ENCODE results near the gene LTB4R. TPM values are rescaled to one million over a fixed set of nuclear protein-coding genes. Genes with fewer than 3 reads are reported as not detected.

LTB4R gene
- total RNA-seq, 2 donors from 2014 or later: 6.4 to 6.6 TPM

DNA sequence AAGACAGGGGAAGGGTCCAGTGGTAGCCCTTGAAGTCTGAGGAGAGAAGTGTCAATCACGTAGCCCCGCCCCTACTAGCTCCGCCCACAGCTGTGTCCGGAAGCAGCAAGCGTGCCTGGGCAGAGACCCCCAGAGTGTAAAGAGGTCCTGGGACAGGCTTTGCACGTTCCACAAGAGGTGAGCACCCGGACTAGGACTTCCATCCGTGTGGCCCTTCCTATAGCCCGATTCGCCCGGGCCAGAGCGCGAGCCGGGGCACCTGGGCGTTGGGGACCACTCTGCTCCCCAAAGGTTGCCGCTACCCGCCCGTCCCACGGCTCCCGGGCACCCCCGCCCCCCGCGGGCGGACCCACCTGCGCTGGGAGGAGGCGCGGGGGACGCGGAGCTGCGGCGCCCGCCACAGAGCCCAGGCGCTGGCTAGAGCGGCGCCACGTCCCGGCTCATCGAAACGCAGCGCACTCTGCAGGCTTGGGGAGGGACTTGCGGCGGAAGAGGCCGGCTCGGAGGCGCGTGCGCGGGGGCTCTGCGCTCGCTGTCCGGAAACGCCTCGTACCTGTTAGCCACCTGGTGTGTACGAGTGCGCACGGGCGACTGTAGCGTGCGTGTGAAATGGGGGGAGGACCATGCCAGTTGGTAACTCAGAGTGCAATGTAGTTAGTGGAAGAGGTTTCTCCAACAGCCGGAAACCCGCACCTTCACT is 40.0 kb upstream of the LTB4R start, which contains the start of gene RABGGTA:
Gene RABGGTA (minus strand): TSS at position 464 of the 700 bp plus-strand sequence. CDS start 482 bp downstream, outside the sequence.
- no peaks in the 10 kb centered on the region for H3K9me3 Mint-ChIP-seq
- H3K27me3 Mint-ChIP-seq (ENCODE audit: insufficient read depth): no peaks in the 10 kb centered on the region
- Histone ChIP-seq H3K27me3 (ENCODE audit: control insufficient read depth, insufficient read depth, low read length, poor library complexity, severe bottlenecking) (no peaks in the 10 kb centered on the region), H3K27ac (ENCODE audit: low read depth, low read length) (peak within 1 kb of the TSS; percentile 96), H3K9ac (ENCODE audit: extremely low read depth, low read length, poor library complexity, severe bottlenecking) (peak within 1 kb of the TSS; percentile 98), H3K36me3 (ENCODE audit: control insufficient read depth, insufficient read depth, low read length) (no peaks in the 10 kb centered on the region), H3K4me3 (ENCODE audit: low read length) (peak within 1 kb of the TSS; percentile 90), H3K4me1 (ENCODE audit: control insufficient read depth, insufficient read depth, low read length) (no peaks in the 10 kb centered on the region), H3K9me3 (ENCODE audit: control insufficient read depth, low read length) (no peaks in the 10 kb centered on the region)
- peak; percentile 98 for DNase-seq
- peaks cover 4% of the 10 kb centered on the region for H3K4me1 Mint-ChIP-seq
- 0 to 1% methylated on average over 48 to 61 of the region's 61 CpGs for WGBS, 2 experiments (ENCODE audit: insufficient coverage in 1 of 2, insufficient read length in 1 of 2)
- H3K4me3 Mint-ChIP-seq: peak within 1 kb of the TSS; percentile 75
- H3K27ac Mint-ChIP-seq: peak within 1 kb of the TSS; percentile 95
- TF ChIP-seq, protein P1, sequence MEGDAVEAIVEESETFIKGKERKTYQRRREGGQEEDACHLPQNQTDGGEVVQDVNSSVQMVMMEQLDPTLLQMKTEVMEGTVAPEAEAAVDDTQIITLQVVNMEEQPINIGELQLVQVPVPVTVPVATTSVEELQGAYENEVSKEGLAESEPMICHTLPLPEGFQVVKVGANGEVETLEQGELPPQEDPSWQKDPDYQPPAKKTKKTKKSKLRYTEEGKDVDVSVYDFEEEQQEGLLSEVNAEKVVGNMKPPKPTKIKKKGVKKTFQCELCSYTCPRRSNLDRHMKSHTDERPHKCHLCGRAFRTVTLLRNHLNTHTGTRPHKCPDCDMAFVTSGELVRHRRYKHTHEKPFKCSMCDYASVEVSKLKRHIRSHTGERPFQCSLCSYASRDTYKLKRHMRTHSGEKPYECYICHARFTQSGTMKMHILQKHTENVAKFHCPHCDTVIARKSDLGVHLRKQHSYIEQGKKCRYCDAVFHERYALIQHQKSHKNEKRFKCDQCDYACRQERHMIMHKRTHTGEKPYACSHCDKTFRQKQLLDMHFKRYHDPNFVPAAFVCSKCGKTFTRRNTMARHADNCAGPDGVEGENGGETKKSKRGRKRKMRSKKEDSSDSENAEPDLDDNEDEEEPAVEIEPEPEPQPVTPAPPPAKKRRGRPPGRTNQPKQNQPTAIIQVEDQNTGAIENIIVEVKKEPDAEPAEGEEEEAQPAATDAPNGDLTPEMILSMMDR (conservative IDR thresholded peaks at IDR 0.05): peak; percentile 76
- H3K36me3 Mint-ChIP-seq (ENCODE audit: low read depth): peaks cover 5% of the 10 kb centered on the region

GRCh38 chr14:24271834-24272263 is 39.5 kb upstream of the LTB4R start:
- Histone ChIP-seq H3K4me1 (ENCODE audit: control insufficient read depth, insufficient read depth, low read length) (no peaks in the 10 kb centered on the region), H3K9ac (ENCODE audit: extremely low read depth, low read length, poor library complexity, severe bottlenecking) (peak overlapping the region; percentile 98), H3K27ac (ENCODE audit: low read depth, low read length) (no peak overlapping the region), H3K4me3 (ENCODE audit: low read length) (peak overlapping the region; percentile 90), H3K27me3 (ENCODE audit: control insufficient read depth, insufficient read depth, low read length, poor library complexity, severe bottlenecking) (no peaks in the 10 kb centered on the region), H3K9me3 (ENCODE audit: control insufficient read depth, low read length) (no peaks in the 10 kb centered on the region), H3K36me3 (ENCODE audit: control insufficient read depth, insufficient read depth, low read length) (no peaks in the 10 kb centered on the region)
- Mint-ChIP-seq H3K4me1 (peaks cover 4% of the 10 kb centered on the region), H3K36me3 (ENCODE audit: low read depth) (peaks cover 5% of the 10 kb centered on the region), H3K27me3 (ENCODE audit: insufficient read depth) (no peaks in the 10 kb centered on the region), H3K9me3 (no peaks in the 10 kb centered on the region), H3K27ac (peak overlapping the region; percentile 86), H3K4me3 (peak overlapping the region; percentile 75)
- TF ChIP-seq, protein P1 (conservative IDR thresholded peaks at IDR 0.05): no peak
- 27 to 28% methylated on average over 2 to 3 of the region's 3 CpGs for WGBS, 2 experiments (ENCODE audit: insufficient coverage in 1 of 2, insufficient read length in 1 of 2)
- no peak for DNase-seq

DNA sequence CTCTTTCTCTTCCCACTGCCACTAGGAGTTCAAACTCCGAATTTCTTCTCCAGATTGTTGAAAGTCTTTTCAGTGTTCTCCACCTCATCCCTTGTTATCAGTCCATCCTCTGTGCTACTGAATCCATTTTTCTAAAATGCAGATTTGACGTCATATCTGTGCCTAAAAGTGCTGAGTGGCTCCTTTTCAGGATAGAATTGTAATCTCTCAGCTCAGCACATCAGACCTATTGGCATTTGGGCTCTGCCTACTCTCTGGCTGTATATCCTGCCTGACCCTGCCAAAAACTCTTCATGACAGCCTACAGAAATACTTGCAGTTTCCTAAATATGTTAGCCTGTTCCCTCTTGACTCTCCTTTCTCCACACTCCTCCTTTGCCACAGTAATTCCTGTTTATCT is 38.8 kb upstream of the LTB4R start:
- Mint-ChIP-seq H3K4me3 (peak overlapping the region; percentile 75), H3K27me3 (ENCODE audit: insufficient read depth) (no peaks in the 10 kb centered on the region), H3K27ac (no peak overlapping the region), H3K4me1 (peaks cover 4% of the 10 kb centered on the region), H3K9me3 (no peaks in the 10 kb centered on the region), H3K36me3 (ENCODE audit: low read depth) (no peaks in the 10 kb centered on the region)
- DNase-seq: no peak
- no peaks in the 10 kb centered on the region for H3K27me3 ChIP-seq (ENCODE audit: control insufficient read depth, insufficient read depth, low read length, poor library complexity, severe bottlenecking)
- no peaks in the 10 kb centered on the region for H3K9me3 ChIP-seq (ENCODE audit: control insufficient read depth, low read length)
- H3K27ac ChIP-seq (ENCODE audit: low read depth, low read length): no peak overlapping the region
- no peak overlapping the region for H3K4me3 ChIP-seq (ENCODE audit: low read length)
- no peaks in the 10 kb centered on the region for H3K4me1 ChIP-seq (ENCODE audit: control insufficient read depth, insufficient read depth, low read length)
- WGBS, 2 experiments (ENCODE audit: insufficient coverage in 1 of 2, insufficient read length in 1 of 2): 89 to 100% methylated on average over 2 of the region's 2 CpGs
- H3K9ac ChIP-seq (ENCODE audit: extremely low read depth, low read length, poor library complexity, severe bottlenecking): no peak overlapping the region
- TF ChIP-seq, protein P1 (conservative IDR thresholded peaks at IDR 0.05): no peak
- H3K36me3 ChIP-seq (ENCODE audit: control insufficient read depth, insufficient read depth, low read length): no peaks in the 10 kb centered on the region

All from endodermal cell (in vitro differentiated cells).